ENCODE results near the gene ART1.

DNA sequence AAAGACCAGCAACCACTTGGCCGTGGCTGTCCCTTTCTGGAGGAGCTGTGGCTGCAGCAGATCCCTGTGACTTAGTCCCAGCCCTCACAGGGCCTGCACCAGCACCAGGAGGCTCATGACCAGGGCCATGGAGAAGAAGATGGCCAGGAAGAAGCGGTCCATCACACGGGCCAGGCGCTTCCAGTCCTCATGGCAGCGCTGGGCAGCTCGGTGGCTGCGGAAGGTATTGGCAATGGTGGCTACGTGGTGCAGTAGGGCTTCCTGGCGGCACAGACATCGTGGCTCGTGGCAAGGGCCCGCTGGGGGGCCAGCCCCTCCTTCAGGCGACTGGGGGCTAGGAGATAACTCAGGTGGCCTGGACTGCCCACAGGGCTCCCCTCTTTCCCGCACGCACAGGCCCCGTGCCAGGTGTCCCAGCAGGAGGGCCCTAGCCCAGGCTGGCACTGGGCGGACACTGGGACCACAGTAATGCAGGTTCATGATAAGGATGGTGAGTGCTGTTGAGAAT, 21.1 kb downstream of the ART1 start:
- TF ChIP-seq, protein P1, sequence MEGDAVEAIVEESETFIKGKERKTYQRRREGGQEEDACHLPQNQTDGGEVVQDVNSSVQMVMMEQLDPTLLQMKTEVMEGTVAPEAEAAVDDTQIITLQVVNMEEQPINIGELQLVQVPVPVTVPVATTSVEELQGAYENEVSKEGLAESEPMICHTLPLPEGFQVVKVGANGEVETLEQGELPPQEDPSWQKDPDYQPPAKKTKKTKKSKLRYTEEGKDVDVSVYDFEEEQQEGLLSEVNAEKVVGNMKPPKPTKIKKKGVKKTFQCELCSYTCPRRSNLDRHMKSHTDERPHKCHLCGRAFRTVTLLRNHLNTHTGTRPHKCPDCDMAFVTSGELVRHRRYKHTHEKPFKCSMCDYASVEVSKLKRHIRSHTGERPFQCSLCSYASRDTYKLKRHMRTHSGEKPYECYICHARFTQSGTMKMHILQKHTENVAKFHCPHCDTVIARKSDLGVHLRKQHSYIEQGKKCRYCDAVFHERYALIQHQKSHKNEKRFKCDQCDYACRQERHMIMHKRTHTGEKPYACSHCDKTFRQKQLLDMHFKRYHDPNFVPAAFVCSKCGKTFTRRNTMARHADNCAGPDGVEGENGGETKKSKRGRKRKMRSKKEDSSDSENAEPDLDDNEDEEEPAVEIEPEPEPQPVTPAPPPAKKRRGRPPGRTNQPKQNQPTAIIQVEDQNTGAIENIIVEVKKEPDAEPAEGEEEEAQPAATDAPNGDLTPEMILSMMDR (IDR thresholded peaks at IDR 0.05; ENCODE audit: insufficient read depth, low read depth, low read length): no peak
- no peak for TF ChIP-seq EZH2 (IDR thresholded peaks at IDR 0.05; ENCODE audit: insufficient read depth, low read length)
